SIG-M5 treated with dmso at 0.1 percent for 504 hours (cell line): Measurements from ENCODE around the gene C19orf47.
A peak's percentile ranks its signal among the peaks of the same experiment; 100 is the strongest.

Experiments used
- DNase-seq: peaks from one replicate; lab custom pipeline; 2025; ENCODE audit not compliant: unreplicated experiment; lab: John Stamatoyannopoulos, UW

Gene C19orf47, protein sequence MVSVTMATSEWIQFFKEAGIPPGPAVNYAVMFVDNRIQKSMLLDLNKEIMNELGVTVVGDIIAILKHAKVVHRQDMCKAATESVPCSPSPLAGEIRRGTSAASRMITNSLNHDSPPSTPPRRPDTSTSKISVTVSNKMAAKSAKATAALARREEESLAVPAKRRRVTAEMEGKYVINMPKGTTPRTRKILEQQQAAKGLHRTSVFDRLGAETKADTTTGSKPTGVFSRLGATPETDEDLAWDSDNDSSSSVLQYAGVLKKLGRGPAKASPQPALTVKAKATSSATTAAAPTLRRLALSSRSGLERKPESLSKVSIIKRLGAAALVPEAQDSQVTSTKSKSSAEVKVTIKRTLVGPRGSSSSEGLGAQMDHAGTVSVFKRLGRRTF

GRCh38 chr19:40348125-40348913 is at the start of gene C19orf47, which contains the start of gene PLD3:
TSS of gene C19orf47 (minus strand) at chr19:40348397. CDS start at chr19:40341857, 6,540 bp downstream.
TSS of gene PLD3 (plus strand) at chr19:40348695. CDS start at chr19:40366484, 17,789 bp downstream.
- peak; percentile 96 for DNase-seq

DNA sequence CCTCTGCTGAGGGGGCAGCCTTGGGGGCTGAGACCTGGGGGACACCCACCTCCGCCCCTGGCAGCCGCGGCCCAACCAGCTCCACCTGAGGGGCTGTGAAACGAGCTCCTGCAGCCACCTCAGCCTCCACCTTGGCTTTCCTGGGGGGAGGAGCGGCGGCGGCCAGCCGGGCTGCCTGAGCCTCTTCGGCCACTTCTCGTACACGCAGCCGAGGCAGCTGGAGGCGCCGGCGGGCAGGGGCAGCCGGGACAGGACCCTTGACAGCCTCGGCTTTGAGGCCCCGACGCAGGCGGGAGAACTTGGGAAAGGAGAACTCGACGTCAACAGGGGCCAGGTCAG is 49.3 kb upstream of the C19orf47 start:
- no peak for DNase-seq

DNA sequence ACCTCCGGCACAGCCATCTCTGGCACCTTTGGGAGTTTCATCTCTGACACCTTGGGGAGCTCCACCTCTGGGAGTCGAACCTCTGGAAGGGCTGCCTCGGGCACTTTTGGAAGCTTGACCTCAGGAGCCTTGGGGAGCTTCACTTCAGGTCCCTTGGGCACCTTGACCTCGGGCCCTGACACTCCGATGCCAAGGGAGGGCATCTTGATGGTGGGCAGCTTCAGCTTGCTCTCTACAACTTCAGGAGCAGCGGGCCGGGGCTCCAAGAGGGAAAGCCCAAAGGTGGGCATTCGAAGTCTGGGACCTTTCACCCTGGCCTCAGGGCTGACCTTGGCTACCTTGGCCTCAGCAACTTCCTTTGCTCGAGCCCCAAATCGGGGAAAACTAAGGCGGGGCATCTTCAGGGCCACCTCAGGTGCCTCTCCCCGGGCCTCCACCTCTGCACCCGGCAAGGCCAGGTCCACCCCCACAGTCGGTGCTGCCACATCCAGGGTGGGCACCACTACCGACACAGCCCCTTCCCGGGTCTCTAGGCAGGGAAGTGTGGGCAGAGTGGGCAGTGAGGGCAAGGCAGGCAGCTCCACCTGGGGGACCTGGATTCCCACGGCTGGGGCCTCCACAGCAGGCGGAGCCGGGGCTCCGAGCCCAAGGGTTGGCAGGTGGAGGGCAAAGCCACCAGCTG is 48.8 kb upstream of the C19orf47 start:
- DNase-seq = no peak

GRCh38 chr19:40395956-40396355 is 47.8 kb upstream of the C19orf47 start:
- no peak for DNase-seq

DNA sequence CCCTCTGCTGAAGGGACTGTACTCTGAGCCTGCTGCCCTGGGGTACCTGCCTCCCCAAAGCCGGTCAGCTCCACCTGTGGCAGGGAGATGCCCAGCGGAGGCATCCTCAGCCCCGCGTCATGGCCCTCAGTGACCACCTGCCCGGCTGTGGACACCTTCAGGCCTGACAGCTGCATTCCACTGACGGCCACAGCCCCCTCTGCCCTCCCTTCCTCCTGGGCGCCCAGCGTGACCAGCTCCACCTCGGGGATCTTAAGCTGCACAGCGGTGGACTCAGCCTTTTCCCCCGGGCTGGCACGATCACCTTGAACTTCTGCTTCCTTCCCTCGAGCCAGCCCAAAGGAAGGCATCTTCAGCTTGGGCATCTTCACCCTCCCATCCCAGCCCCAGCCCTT is 46.6 kb upstream of the C19orf47 start:
- DNase-seq = no peak

GRCh38 chr19:40393894-40394815 is 46.0 kb upstream of the C19orf47 start:
- no peak for DNase-seq

GRCh38 chr19:40392894-40393517 is 44.8 kb upstream of the C19orf47 start:
- no peak for DNase-seq

GRCh38 chr19:40392123-40392522 is 43.9 kb upstream of the C19orf47 start:
- DNase-seq = no peak

- no peak for DNase-seq
Measured at GRCh38 chr19:40390084-40390742, 42.0 kb upstream of the C19orf47 start, which contains the start of gene HIPK4. TSS of gene HIPK4 (minus strand) at chr19:40390181. CDS start at chr19:40389902, 279 bp downstream.

DNA sequence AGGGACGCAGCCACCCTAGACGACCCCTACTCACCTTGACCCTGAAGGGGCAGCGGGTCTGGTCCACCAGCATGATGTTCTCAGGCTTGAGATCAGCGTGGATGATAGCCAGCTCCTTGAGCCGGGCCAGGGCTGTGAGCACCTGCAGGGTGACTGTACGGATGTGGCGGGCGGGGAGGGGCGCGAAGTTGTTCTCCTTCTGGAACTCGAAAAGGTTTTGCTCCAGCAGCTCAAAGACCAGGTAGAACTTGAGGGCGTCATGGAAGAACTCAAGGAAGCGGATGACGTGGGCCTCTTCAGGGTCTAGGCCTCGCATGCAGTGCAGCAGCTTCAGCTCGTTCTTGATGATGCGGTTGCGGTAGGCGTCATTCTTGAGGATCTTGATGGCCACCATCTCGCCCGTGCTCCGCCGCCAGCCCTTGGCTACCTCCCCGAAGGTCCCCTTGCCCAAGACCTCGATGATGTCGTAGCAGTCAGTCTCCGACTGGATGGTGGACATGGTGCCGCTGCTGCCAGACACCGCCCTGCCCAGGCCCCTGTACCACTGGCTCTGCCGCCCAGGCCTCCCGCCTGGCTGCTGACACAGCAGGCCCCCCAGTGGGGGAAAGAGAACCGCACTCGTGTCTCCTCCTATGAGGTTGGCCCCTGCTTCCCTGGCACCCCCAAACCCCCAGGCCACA is 41.3 kb upstream of the C19orf47 start:
- DNase-seq = no peak

DNA sequence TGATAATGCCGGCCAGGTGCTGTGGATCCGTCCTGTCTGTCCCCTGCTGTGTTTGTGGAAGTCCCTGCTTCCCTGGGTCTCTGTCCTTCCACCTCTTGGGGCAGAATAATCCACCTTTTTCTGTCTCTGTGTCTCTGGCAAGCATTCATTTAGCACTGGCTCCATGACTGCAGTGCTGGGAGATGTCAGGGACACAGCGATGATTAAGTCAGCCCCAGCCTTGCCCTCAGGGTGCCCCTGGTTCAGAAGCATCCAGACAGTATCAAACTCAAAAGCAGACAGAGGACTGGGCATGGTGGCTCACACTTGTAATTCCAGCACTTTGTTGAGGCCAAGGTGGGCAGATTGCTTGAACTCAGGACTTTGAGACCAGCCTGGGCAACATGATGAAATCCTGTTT is 40.3 kb upstream of the C19orf47 start:
- no peak for DNase-seq

GRCh38 chr19:40387155-40387554 is 39.0 kb upstream of the C19orf47 start:
- no peak for DNase-seq

DNA sequence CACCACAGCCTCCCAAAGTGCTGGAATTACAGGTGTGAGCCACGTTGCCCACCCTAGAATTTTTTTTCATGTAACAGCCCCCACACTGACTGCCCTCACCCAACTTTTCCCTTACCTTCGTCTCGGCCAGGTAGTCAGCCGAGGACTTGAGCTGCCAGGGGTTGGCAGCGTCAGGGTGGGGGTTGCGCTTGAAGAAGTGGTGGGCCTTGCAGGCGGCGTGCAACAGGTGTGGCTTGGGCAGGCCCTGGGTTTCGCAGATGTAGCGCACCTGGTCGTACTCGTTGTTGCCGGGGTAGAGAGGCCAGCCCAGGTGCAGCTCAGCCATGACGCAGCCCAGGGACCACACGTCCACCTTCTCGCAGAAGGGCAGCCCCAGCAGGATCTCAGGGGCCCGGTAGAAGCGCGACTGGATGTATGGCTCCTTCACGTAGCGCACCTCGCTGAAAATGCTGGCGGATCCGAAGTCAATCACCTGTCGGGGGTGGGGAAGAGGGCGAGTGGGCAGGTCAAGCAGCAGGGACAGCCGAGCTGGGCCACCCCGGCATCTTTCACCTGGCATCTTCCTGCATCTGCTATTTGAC is 35.6 kb upstream of the C19orf47 start:
- no peak for DNase-seq

DNA sequence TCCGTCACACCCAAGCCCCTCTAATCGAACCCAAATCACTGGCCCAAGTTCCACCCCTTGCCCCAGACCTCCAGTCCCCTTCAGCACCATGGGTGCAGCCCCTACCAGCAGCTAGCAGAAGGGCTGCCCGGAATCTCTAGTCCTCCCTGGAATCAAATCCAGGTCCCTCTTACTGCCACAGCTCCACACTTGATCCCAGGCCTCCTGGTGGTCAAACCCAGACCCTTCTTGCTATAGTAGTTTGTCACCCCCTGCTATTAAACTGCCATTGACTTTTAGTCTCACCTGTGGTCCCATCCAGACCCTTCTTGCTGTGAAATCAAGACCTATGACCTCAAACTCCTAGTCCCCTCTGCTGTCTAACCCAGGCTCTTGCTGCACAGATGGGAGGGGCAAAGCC is 33.1 kb upstream of the C19orf47 start:
- no peak for DNase-seq

DNA sequence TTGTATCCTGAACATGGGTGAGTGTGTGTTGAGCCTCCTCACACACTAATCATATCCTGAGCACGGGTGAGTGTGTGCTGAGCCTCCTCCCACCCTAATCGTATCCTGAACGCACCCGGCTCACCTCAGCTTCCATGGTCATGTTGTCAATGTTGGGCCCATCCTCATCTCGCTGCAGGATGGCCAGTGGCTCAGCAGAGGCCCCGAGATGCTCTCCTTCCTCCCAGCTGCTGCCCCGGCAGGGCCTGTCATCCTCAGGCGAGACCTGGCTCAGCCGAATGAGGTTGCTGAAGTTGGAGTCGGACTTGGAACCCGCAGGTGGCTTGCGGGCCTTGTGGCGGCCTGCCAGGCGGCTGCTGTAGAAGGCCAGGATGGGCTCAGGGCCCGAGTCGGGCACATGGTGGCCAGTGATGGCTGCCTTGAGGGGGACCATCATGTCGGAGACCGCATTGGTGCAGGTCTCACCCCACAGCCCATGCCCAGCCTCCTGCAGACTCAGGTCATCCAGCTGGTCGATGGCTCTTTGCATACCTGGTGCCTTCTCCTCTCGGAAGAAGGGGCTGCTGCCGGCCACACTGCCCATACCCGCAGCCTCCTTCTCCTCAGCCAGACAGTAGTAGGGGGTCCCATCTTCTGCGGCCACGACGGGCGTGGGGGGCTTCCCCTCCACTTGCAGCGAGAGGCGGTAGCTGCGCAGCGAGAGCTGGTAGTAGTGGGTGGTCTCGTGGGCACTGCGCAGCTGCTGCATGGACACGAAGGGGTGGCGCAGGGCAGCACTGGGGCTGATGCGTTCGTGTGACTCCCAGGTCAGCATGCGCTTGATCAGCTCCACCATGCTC is 32.2 kb upstream of the C19orf47 start:
- DNase-seq = no peak

- no peak for DNase-seq
Measured at GRCh38 chr19:40379446-40380198, 31.4 kb upstream of the C19orf47 start.

DNA sequence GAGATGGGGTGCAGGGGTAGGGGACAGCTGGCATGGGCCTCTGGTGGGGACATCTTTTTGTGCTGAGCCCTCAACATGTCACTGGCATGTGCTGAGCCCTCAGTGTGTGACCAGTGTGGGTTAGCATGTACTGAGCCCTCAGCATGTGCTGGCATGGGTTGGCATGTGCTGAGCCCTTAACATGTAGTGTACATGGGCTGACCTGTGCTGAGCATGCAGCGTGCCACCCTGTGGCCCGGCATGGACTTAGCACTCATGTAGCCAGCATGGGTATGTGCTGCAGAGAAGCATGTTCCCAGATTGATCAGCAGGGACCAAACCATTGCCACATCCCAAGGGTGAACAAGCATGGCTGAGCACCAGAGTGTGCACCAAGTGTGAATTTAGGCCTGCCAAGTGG is 30.3 kb upstream of the C19orf47 start:
- no peak for DNase-seq
